SH-SY5Y (cell line): ENCODE data around the gene KRTAP13-2.

Source experiments
- GATA2 ChIP-seq: IDR thresholded peaks from 2 replicates; pipeline ENCODE4 v1.6.1; 2011; ENCODE audit warnings: mild to moderate bottlenecking, low read depth, low read length
- GATA3 ChIP-seq: IDR thresholded peaks from 2 replicates; pipeline ENCODE4 v1.6.1; 2011; ENCODE audit warnings: low read depth, mild to moderate bottlenecking, low read length, moderate library complexity

DNA sequence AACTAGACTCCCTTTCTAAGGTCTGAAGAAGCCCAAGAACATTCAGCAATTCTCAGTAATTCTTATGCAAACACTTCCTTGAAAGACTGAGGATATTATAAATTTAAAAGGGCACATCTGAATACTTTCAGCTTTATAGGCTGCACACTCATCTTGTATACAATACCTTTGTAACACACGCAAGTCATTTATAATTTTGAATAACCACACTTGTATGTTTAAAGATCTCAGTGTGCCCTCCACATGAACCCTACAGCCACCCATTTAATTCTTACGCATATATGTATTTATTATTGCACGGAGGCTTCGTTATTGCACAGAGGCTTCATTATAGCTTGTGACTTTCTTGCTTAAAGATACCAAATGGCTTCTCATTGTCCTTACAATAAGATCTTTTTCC is 33.4 kb downstream of the KRTAP13-2 start:
- TF ChIP-seq GATA3, result no peak
- TF ChIP-seq GATA2, result no peak
